CD8-positive, alpha-beta memory T cell (primary cell): ENCODE results near the gene ARID1A. TPM values are rescaled to one million over a fixed set of nuclear protein-coding genes. Genes with fewer than 3 reads are reported as not detected.
"Not testable (repeated sequence)": the region's sequence is repeated elsewhere in the genome, so short reads cannot be mapped to it uniquely, and the experiment has no call there.

Source experiments
- CTCF ChIA-PET: fragments of 350-600 bp; sonication (Branson Sonifier 250); formaldehyde crosslinking; loops from one replicate; lab custom pipeline; 2021; ENCODE audit warnings: antibody characterized with exemption; lab: Charles Lee
- POLR2A ChIA-PET: fragments of 350-600 bp; sonication (Branson Sonifier 250); formaldehyde crosslinking; loops from one replicate; lab custom pipeline; 2021; ENCODE audit warnings: antibody characterized with exemption; lab: Charles Lee
- DNase-seq, 5 donors: peaks; one replicate each; pipeline versions ENCODE4 v3.0.0 to v3.0.0-alpha.2; 2020 to 2022; ENCODE audit warnings: mixed read lengths in 1 of 5
- H3K27ac ChIP-seq: one replicate; pipeline ENCODE4 v1.7.0; 2013; ENCODE audit warnings: low read depth, mild to moderate bottlenecking, low read length, moderate library complexity
- H3K27me3 ChIP-seq: 2 replicates; pipeline ENCODE4 v1.7.0; 2013; ENCODE audit warnings: low read length, mild to moderate bottlenecking; ENCODE audit not compliant: insufficient read depth, poor library complexity, severe bottlenecking
- H3K36me3 ChIP-seq: 2 replicates; pipeline ENCODE4 v1.7.0; 2013; ENCODE audit warnings: mild to moderate bottlenecking, low read length, moderate library complexity; ENCODE audit not compliant: insufficient read depth
- H3K4me1 ChIP-seq: 2 replicates; pipeline ENCODE4 v1.7.0; 2013; ENCODE audit warnings: mild to moderate bottlenecking, low read length, moderate library complexity; ENCODE audit not compliant: insufficient read depth
- H3K4me3 ChIP-seq: 2 replicates; pipeline ENCODE4 v1.7.0; 2013; ENCODE audit warnings: mild to moderate bottlenecking, low read length
- H3K9me3 ChIP-seq: 2 replicates; pipeline ENCODE4 v1.7.0; 2013; ENCODE audit warnings: mild to moderate bottlenecking, low read length
- H3K27ac Mint-ChIP-seq, 8 donors: one replicate each; pipeline ENCODE4 v1.8.0; 2020 to 2021; ENCODE audit warnings: mixed read lengths in 8 of 8, mild to moderate bottlenecking in 6 of 8, inconsistent platforms in 3 of 8, moderate library complexity in 3 of 8
- H3K27me3 Mint-ChIP-seq, 2 donors: one replicate each; pipeline ENCODE4 v1.8.0; 2020 to 2021; ENCODE audit warnings: mixed read lengths in 2 of 2, mild to moderate bottlenecking in 1 of 2, moderate library complexity in 1 of 2
- H3K36me3 Mint-ChIP-seq, 3 donors: one replicate each; pipeline ENCODE4 v1.8.0; 2020 to 2021; ENCODE audit warnings: mixed read lengths in 3 of 3, inconsistent platforms in 1 of 3, mild to moderate bottlenecking in 1 of 3
- H3K4me1 Mint-ChIP-seq, 3 donors: one replicate each; pipeline ENCODE4 v1.8.0; 2020 to 2021; ENCODE audit warnings: mixed read lengths in 3 of 3, inconsistent platforms in 1 of 3, mild to moderate bottlenecking in 1 of 3
- H3K4me3 Mint-ChIP-seq, 7 donors: one replicate each; pipeline ENCODE4 v1.8.0; 2020 to 2021; ENCODE audit warnings: mixed read lengths in 7 of 7, mild to moderate bottlenecking in 6 of 7, moderate library complexity in 4 of 7, inconsistent platforms in 2 of 7
- H3K9me3 Mint-ChIP-seq, 5 donors: one replicate each; pipeline ENCODE4 v1.8.0; 2020 to 2022; ENCODE audit warnings: mixed read lengths in 5 of 5, mild to moderate bottlenecking in 3 of 5, moderate library complexity in 2 of 5, inconsistent platforms in 1 of 5
- polyA plus RNA-seq: library from polyadenylated mRNA; unstranded; fragments of 300-500 nt; fragmentation: Illumina TruSeq; gene quantifications from one replicate; pipeline ENCODE4 v1.2.3, GENCODE V29; 2021
- total RNA-seq, 2 experiments: library from RNA; stranded (reverse); gene quantifications; one replicate each; pipeline ENCODE4 v1.2.3, GENCODE V29; 2021

ARID1A gene
- total and polyA plus RNA-seq, 3 experiments from 2014 or later, result 31.6 to 90.9 (median 88.4) TPM

GRCh38 chr1:26797627-26798026, 101.8 kb downstream of the ARID1A start:
- Histone ChIP-seq H3K27me3 (no peaks in the 10 kb centered on the region), H3K27ac (no peak overlapping the region), H3K9me3 (no peaks in the 10 kb centered on the region), H3K4me1 (peaks cover 37% of the 10 kb centered on the region), H3K36me3 (peaks cover 13% of the 10 kb centered on the region), H3K4me3 (no peak overlapping the region)
- peaks cover 0 to 46% (median 23%) of the 10 kb centered on the region in 3 donors for H3K36me3 Mint-ChIP-seq
- H3K27me3 Mint-ChIP-seq, result no peaks in the 10 kb centered on the region
- POLR2A ChIA-PET, result no interaction called here
- CTCF ChIA-PET, result interaction anchor here (0.6 to 3.8 kb wide), 5 partner anchors 9 to 196 kb away, joined by 3 to 17 read pairs (median 3); no protein-coding TSS in a partner anchor
- no peaks in the 10 kb centered on the region for H3K9me3 Mint-ChIP-seq
- DNase-seq, result no peak
- H3K4me3 Mint-ChIP-seq, result no peak overlapping the region
- peak overlapping the region; percentile 63 to 97 (median 85) for H3K27ac Mint-ChIP-seq
- peaks cover 44 to 67% (median 62%) of the 10 kb centered on the region in 3 donors for H3K4me1 Mint-ChIP-seq

DNA sequence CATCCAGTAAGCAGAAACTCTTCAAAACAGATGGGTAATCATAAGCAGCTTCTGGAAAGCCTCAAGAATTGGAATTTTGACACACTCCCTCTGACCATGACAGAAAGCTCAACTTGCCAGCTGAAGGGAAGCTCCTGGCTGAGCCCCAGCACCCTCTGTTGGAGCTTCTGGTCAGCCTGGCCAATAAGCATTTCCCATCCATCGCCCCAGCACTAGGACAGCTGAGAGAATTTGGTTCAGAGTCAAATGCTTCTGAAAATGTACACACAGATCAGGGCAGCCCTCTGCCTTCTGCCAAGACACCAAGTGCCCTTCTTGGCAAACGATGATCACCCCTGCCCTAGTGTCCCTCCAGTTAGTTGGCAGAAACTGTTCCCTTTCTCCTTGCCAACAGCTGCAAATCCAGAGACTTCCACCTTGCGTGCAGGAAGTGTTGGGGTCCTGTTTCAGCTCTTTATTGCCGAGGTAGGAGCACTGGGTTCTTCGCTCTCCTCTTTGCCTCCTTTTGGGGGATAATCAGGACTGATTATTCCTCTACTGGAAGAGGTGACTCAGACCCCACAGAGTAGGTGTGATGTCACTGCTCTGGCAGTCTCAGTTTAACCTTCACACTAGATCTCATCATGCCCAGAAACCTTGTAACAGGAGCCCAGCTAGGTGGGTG, 103.8 kb downstream of the ARID1A start:
- peaks cover 6% of the 10 kb centered on the region for H3K36me3 ChIP-seq
- H3K4me1 ChIP-seq, result peaks cover 37% of the 10 kb centered on the region
- Mint-ChIP-seq H3K9me3 (no peaks in the 10 kb centered on the region), H3K27me3 (no peaks in the 10 kb centered on the region), H3K4me3 (peak overlapping the region; percentile 4 to 83 (median 77)), H3K36me3 (peaks cover 0 to 27% (median 12%) of the 10 kb centered on the region in 3 donors), H3K4me1 (peaks cover 38 to 59% (median 55%) of the 10 kb centered on the region in 3 donors), H3K27ac (peak overlapping the region; percentile 94 to 98 (median 97))
- POLR2A ChIA-PET, result interaction anchor here (0.9 to 3.0 kb wide), 7 partner anchors 11 to 108 kb away, joined by 3 to 26 read pairs (median 7); partner anchors contain the start of genes ARID1A, GPATCH3 and PIGV
- peak overlapping the region; percentile 65 for H3K27ac ChIP-seq
- no peaks in the 10 kb centered on the region for H3K9me3 ChIP-seq
- no peaks in the 10 kb centered on the region for H3K27me3 ChIP-seq
- DNase-seq, result peak in 1 of 5 donors; percentile 55
- CTCF ChIA-PET, result interaction anchor here (0.6 to 3.8 kb wide), 12 partner anchors 10 to 201 kb away, joined by 3 to 55 read pairs (median 5); partner anchors contain the start of gene PIGV
- peak overlapping the region; percentile 10 for H3K4me3 ChIP-seq

DNA sequence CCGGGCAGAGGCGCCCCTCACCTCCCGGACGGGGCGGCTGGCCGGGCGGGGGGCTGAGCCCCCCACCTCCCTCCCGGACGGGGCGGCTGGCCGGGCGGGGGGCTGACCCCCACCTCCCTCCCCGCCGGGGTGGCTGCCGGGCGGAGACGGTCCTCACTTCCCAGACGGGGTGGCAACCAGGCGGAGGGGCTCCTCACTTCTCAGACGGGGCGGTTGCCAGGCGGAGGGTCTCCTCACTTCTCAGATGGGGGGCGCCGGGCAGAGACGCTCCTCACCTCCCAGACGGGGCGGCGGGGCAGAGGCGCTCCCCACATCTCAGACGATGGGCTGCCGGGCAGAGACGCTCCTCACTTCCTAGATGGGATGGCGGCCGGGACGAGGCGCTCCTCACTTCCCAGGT, 108.1 kb downstream of the ARID1A start:
- CTCF ChIA-PET, H3K9me3 Mint-ChIP-seq, H3K27me3 ChIP-seq, H3K27me3 Mint-ChIP-seq, POLR2A ChIA-PET, H3K9me3 ChIP-seq, H3K36me3 Mint-ChIP-seq, H3K4me3 Mint-ChIP-seq, H3K27ac ChIP-seq, H3K36me3 ChIP-seq, DNase-seq, H3K27ac Mint-ChIP-seq, H3K4me3 ChIP-seq: not testable (repeated sequence)
- peaks cover 37 to 42% (median 41%) of the 10 kb centered on the region in 3 donors for H3K4me1 Mint-ChIP-seq
- H3K4me1 ChIP-seq, result peaks cover 37% of the 10 kb centered on the region

DNA sequence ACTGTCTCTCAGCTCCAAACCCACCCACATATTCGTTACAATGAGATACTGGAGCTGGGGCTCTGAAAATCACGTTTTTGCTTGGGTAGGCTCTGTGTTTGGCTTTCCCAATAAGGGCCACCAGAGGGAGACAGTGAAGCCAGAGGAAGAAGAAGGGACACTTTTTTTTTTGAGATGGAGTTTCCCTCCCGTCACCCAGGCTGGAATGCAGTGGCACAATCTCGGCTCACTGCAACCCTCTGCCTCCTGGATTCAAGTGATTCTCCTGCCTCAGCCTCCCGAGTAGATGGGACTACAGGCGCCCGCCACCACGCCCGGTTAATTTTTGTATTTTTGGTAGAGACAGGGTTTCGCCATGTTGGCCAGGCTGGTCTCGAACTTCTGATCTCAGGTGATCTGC, 114.3 kb downstream of the ARID1A start:
- H3K27ac ChIP-seq, H3K27me3 Mint-ChIP-seq, H3K9me3 ChIP-seq, H3K4me3 ChIP-seq, H3K9me3 Mint-ChIP-seq, H3K27me3 ChIP-seq, H3K36me3 ChIP-seq, H3K36me3 Mint-ChIP-seq: not testable (repeated sequence)
- DNase-seq, result peak; percentile 57 to 84 (median 74)
- H3K4me3 Mint-ChIP-seq, result peak overlapping the region; percentile 46 to 84 (median 76)
- H3K4me1 ChIP-seq, result peaks cover 11% of the 10 kb centered on the region
- H3K27ac Mint-ChIP-seq, result peak overlapping the region; percentile 56 to 96 (median 93)
- peaks cover 23 to 25% (median 25%) of the 10 kb centered on the region in 3 donors for H3K4me1 Mint-ChIP-seq
- ChIA-PET POLR2A (interaction anchor here (0.7 to 2.9 kb wide), 3 partner anchors 23 to 251 kb away, joined by 3 to 12 read pairs (median 3); no protein-coding TSS in a partner anchor), CTCF (interaction anchor here (0.7 to 4.9 kb wide), 25 partner anchors 9 to 309 kb away, joined by 3 to 68 read pairs (median 5); partner anchors contain the start of gene PIGV)

GRCh38 chr1:26811057-26811456, 115.2 kb downstream of the ARID1A start:
- Histone ChIP-seq H3K4me1 (peaks cover 11% of the 10 kb centered on the region), H3K4me3 (no peak overlapping the region), H3K36me3 (no peaks in the 10 kb centered on the region), H3K27ac (no peak overlapping the region), H3K27me3 (no peaks in the 10 kb centered on the region), H3K9me3 (no peaks in the 10 kb centered on the region)
- Mint-ChIP-seq H3K4me1 (peaks cover 21% of the 10 kb centered on the region in 3 donors), H3K27ac (peak overlapping the region; percentile 59 to 96 (median 92)), H3K27me3 (no peaks in the 10 kb centered on the region), H3K9me3 (no peaks in the 10 kb centered on the region), H3K36me3 (no peaks in the 10 kb centered on the region), H3K4me3 (peak overlapping the region; percentile 11 to 76 (median 55))
- peak in 1 of 5 donors; percentile 60 for DNase-seq
- POLR2A ChIA-PET, result interaction anchor here (1.1 to 2.9 kb wide), 3 partner anchors 22 to 209 kb away, joined by 3 to 12 read pairs (median 4); no protein-coding TSS in a partner anchor
- CTCF ChIA-PET, result interaction anchor here (1.2 to 4.9 kb wide), 13 partner anchors 9 to 310 kb away, joined by 3 to 68 read pairs (median 17); partner anchors contain the start of gene PIGV

DNA sequence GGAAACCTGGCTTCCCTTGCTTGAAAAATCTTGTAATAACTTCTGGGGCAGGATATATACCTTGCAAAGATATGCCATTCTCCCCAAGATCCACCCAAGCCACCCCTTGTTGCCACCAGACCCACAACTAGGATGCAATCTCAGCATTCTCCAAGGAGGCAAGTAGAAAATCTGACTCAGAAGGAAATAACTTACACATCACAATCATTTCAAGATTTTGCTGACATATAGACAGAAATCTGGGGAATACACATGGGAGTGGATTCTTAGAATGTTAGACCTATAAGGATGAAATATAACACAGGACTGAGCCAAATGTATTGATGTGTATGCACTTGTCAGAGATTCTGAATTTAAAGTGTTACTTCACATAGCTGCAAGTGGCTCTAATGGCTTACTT, 115.9 kb downstream of the ARID1A start:
- POLR2A ChIA-PET, result interaction anchor here (0.8 to 2.9 kb wide), 3 partner anchors 22 to 78 kb away, joined by 4 to 12 read pairs (median 6); partner anchors contain the start of gene GPN2
- no peaks in the 10 kb centered on the region for H3K9me3 ChIP-seq
- H3K27ac ChIP-seq, result no peak overlapping the region
- H3K4me3 ChIP-seq, result no peak overlapping the region
- Mint-ChIP-seq H3K9me3 (no peaks in the 10 kb centered on the region), H3K4me1 (peaks cover 21% of the 10 kb centered on the region in 3 donors), H3K36me3 (no peaks in the 10 kb centered on the region), H3K4me3 (no peak overlapping the region), H3K27ac (peak overlapping the region in 7 of 8 donors; percentile 26 to 93 (median 68)), H3K27me3 (no peaks in the 10 kb centered on the region)
- no peaks in the 10 kb centered on the region for H3K36me3 ChIP-seq
- H3K4me1 ChIP-seq, result peaks cover 11% of the 10 kb centered on the region
- no peak for DNase-seq
- H3K27me3 ChIP-seq, result no peaks in the 10 kb centered on the region
- CTCF ChIA-PET, result interaction anchor here (1.2 to 4.9 kb wide), 9 partner anchors 8 to 311 kb away, joined by 3 to 68 read pairs (median 20); partner anchors contain the start of gene PIGV

GRCh38 chr1:26814377-26814776, 118.6 kb downstream of the ARID1A start:
- Histone ChIP-seq H3K9me3 (no peaks in the 10 kb centered on the region), H3K4me3 (no peak overlapping the region), H3K27ac (no peak overlapping the region), H3K36me3 (no peaks in the 10 kb centered on the region), H3K27me3 (no peaks in the 10 kb centered on the region), H3K4me1 (peaks cover 11% of the 10 kb centered on the region)
- Mint-ChIP-seq H3K27ac (no peak overlapping the region), H3K4me3 (no peak overlapping the region), H3K36me3 (no peaks in the 10 kb centered on the region), H3K27me3 (no peaks in the 10 kb centered on the region), H3K4me1 (peaks cover 19 to 21% (median 21%) of the 10 kb centered on the region in 3 donors), H3K9me3 (no peaks in the 10 kb centered on the region)
- DNase-seq, result no peak
- ChIA-PET CTCF (no interaction called here), POLR2A (no interaction called here)

DNA sequence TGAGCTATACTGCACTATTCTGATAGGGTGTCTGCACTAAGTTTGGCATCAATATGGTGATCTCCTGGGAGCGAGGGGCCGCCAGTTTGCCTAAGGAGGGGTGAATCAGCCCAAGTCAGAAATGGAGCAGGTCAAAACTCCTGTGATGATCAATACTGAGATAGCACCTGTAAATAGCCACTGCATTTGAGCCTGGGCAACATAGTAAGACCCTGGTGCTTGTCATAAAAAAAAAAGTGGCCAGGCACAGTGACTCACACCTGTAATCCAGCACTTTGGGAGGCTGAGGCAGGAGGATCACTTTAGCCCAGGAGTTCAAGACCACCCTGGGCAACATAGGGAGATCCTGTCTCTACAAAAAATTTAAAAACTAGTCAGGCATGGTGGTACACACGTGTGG, 119.1 kb downstream of the ARID1A start:
- H3K9me3 ChIP-seq, result no peaks in the 10 kb centered on the region
- H3K36me3 ChIP-seq, result no peaks in the 10 kb centered on the region
- no peaks in the 10 kb centered on the region for H3K27me3 ChIP-seq
- no peak overlapping the region for H3K27ac ChIP-seq
- POLR2A ChIA-PET, result interaction anchor here (0.6 to 0.7 kb wide), 2 partner anchors 15 to 45 kb away, joined by 3 to 6 read pairs; no protein-coding TSS in a partner anchor
- peaks cover 11% of the 10 kb centered on the region for H3K4me1 ChIP-seq
- H3K27me3 Mint-ChIP-seq, result no peaks in the 10 kb centered on the region
- peaks cover 17 to 20% (median 19%) of the 10 kb centered on the region in 3 donors for H3K4me1 Mint-ChIP-seq
- no peak overlapping the region for H3K4me3 ChIP-seq
- CTCF ChIA-PET, result no interaction called here
- peak overlapping the region in 1 of 8 donors; percentile 29 for H3K27ac Mint-ChIP-seq
- no peaks in the 10 kb centered on the region for H3K9me3 Mint-ChIP-seq
- H3K36me3 Mint-ChIP-seq, result no peaks in the 10 kb centered on the region
- DNase-seq, result no peak
- no peak overlapping the region for H3K4me3 Mint-ChIP-seq
